Esophagus muscularis mucosa (tissue), 4 donors: Measurements from ENCODE around the gene FOXL2NB.

Experiments used
- EP300 ChIP-seq: sonication (generic); formaldehyde crosslinking; IDR thresholded peaks from one replicate; pipeline ENCODE4 v1.6.1; 2017; ENCODE audit warnings: antibody characterized with exemption
- POLR2A ChIP-seq: fragments of 450-650 bp; IDR thresholded peaks from one replicate; pipeline ENCODE4 v1.6.1; 2017; ENCODE audit warnings: antibody characterized with exemption, moderate library complexity, mild to moderate bottlenecking, low read depth
- TF ChIP-seq, protein P1 (sequence below), 3 experiments: fragments of 200-600 bp in 2 of 3; fragments of 450-650 bp in 1 of 3; sonication (generic) in 2 of 3; IDR thresholded peaks; one replicate each; pipeline ENCODE4 v1.5.1; 2017 to 2019; ENCODE audit warnings: antibody characterized with exemption in 3 of 3, mild to moderate bottlenecking in 2 of 3, moderate library complexity in 1 of 3

DNA sequence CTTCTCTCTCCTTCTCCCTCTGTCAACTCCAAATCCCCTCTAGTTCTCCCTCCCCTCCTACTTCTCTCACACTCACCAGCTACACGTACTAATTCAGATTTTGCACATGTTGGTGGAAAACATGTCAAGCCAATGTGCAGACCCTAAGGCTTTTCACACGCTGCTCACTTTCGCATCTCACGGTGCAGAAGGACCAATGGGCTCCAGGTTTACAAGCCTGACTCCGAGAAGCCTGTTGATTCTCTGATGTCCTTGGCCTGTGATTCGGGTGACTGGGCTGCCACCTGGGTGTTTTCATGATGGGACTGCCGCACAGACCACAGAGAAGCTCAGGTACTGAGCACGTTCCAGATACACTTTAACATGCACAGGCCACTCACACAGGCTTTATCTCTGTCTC is 3.7 kb downstream of the FOXL2NB start:
- no peak for TF ChIP-seq POLR2A
- TF ChIP-seq, protein P1, sequence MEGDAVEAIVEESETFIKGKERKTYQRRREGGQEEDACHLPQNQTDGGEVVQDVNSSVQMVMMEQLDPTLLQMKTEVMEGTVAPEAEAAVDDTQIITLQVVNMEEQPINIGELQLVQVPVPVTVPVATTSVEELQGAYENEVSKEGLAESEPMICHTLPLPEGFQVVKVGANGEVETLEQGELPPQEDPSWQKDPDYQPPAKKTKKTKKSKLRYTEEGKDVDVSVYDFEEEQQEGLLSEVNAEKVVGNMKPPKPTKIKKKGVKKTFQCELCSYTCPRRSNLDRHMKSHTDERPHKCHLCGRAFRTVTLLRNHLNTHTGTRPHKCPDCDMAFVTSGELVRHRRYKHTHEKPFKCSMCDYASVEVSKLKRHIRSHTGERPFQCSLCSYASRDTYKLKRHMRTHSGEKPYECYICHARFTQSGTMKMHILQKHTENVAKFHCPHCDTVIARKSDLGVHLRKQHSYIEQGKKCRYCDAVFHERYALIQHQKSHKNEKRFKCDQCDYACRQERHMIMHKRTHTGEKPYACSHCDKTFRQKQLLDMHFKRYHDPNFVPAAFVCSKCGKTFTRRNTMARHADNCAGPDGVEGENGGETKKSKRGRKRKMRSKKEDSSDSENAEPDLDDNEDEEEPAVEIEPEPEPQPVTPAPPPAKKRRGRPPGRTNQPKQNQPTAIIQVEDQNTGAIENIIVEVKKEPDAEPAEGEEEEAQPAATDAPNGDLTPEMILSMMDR (IDR thresholded peaks at IDR 0.05) = no peak
- TF ChIP-seq EP300 = no peak
